SK-MEL-5 (cell line): ENCODE results near the gene CA12. TPM values are rescaled to one million over a fixed set of nuclear protein-coding genes. Genes with fewer than 3 reads are reported as not detected.
"Not testable (repeated sequence)": the region's sequence is repeated elsewhere in the genome, so short reads cannot be mapped to it uniquely, and the experiment has no call there.

Source experiments
- DNase-seq: peaks from one replicate; pipeline ENCODE4 v3.0.0-alpha.2; 2016; ENCODE audit warnings: low read depth, low spot score
- in situ Hi-C: cut with HindIII; loops from 2 replicates; pipeline ENCODE4 v1.10.0; 2016; ENCODE audit warnings: low sequenced_read_pairs, high pct_unique_total_duplicates, low pct_unique_long_range_greater_than_20kb
- total RNA-seq: library from RNA; depleted of rRNA; stranded (reverse); fragments of >200 nt; shearing (Covaris generic); gene quantifications from 2 replicates; pipeline ENCODE4 v1.2.3, GENCODE V29; 2014

Gene CA12
- total RNA-seq, 1 experiment from 2014 or later, result 17.4 TPM

- DNase-seq, result peak; percentile 91
- in situ Hi-C loops, result no loop called here
These were observed 46.8 kb downstream of the CA12 start for GRCh38 chr15:63334821-63335220.

GRCh38 chr15:63332367-63333124 lies 49.1 kb downstream of the CA12 start:
- DNase-seq, result no peak
- in situ Hi-C loops, result no loop called here

GRCh38 chr15:63331456-63331855 lies 50.2 kb downstream of the CA12 start:
- DNase-seq, result no peak
- in situ Hi-C loops, result no loop called here

GRCh38 chr15:63330926-63331325 lies 50.7 kb downstream of the CA12 start:
- in situ Hi-C loops, result no loop called here
- DNase-seq, result no peak

GRCh38 chr15:63329567-63330350 lies 51.9 kb downstream of the CA12 start:
- no peak for DNase-seq
- in situ Hi-C loops, result no loop called here

GRCh38 chr15:63327648-63328421 lies 53.8 kb downstream of the CA12 start:
- in situ Hi-C loops, result no loop called here
- DNase-seq, result peak; percentile 54

GRCh38 chr15:63324770-63325169 lies 56.9 kb downstream of the CA12 start:
- DNase-seq, result no peak
- in situ Hi-C loops, result loop anchor here (25.0 kb wide), 1 partner anchor 88 kb away; no protein-coding TSS in a partner anchor

GRCh38 chr15:63323798-63324563 lies 57.7 kb downstream of the CA12 start:
- DNase-seq, result peak; percentile 98
- in situ Hi-C loops, result loop anchor here (25.0 kb wide), 1 partner anchor 88 kb away; no protein-coding TSS in a partner anchor

- DNase-seq, result no peak
These were observed 59.1 kb downstream of the CA12 start for GRCh38 chr15:63322541-63322940.

GRCh38 chr15:63321462-63321861 lies 60.2 kb downstream of the CA12 start:
- in situ Hi-C loops, result loop anchor here (25.0 kb wide), 1 partner anchor 91 kb away; no protein-coding TSS in a partner anchor
- no peak for DNase-seq

More at GRCh38 chr15:63322541-63322940, 59.1 kb downstream of the CA12 start:
- in situ Hi-C loops, result loop anchor here (25.0 kb wide), 1 partner anchor 90 kb away; no protein-coding TSS in a partner anchor

- in situ Hi-C loops, result loop anchor here (25.0 kb wide), 1 partner anchor 91 kb away; no protein-coding TSS in a partner anchor
- not testable (repeated sequence) for DNase-seq
These were observed 60.7 kb downstream of the CA12 start for GRCh38 chr15:63320981-63321380.

GRCh38 chr15:63320446-63320845 lies 61.2 kb downstream of the CA12 start:
- DNase-seq, result not testable (repeated sequence)
- in situ Hi-C loops, result loop anchor here (25.0 kb wide), 1 partner anchor 92 kb away; no protein-coding TSS in a partner anchor

- no peak for DNase-seq
- in situ Hi-C loops, result loop anchor here (25.0 kb wide), 1 partner anchor 93 kb away; no protein-coding TSS in a partner anchor
These were observed 62.6 kb downstream of the CA12 start for GRCh38 chr15:63319065-63319464.

GRCh38 chr15:63318344-63318743 lies 63.3 kb downstream of the CA12 start:
- in situ Hi-C loops, result loop anchor here (25.0 kb wide), 1 partner anchor 94 kb away; no protein-coding TSS in a partner anchor
- no peak for DNase-seq

- in situ Hi-C loops, result loop anchor here (25.0 kb wide), 1 partner anchor 98 kb away; no protein-coding TSS in a partner anchor
- DNase-seq, result no peak
These were observed 67.2 kb downstream of the CA12 start for GRCh38 chr15:63314409-63314808.

GRCh38 chr15:63313825-63314224 lies 67.8 kb downstream of the CA12 start:
- no peak for DNase-seq
- in situ Hi-C loops, result loop anchor here (25.0 kb wide), 1 partner anchor 98 kb away; no protein-coding TSS in a partner anchor

- DNase-seq, result no peak
- in situ Hi-C loops, result loop anchor here (25.0 kb wide), 1 partner anchor 100 kb away; no protein-coding TSS in a partner anchor
These were observed 69.4 kb downstream of the CA12 start for GRCh38 chr15:63312286-63312685.
